Stimulated activated CD4-positive, alpha-beta T cell treated with anti-CD3 and anti-CD28 coated beads, Interleukin-12 subunit alpha, Interleukin-12 subunit beta, amount 100 ng/mL, for 48 hours (primary cell): ENCODE measurements around the gene LRRC43.

ENCODE experiments used
- DNase-seq, 3 donors: peaks; one replicate each; pipeline ENCODE4 v3.0.0-alpha.2; 2020; ENCODE audit warnings: low read depth in 2 of 3, low spot score in 1 of 3

Gene LRRC43, protein sequence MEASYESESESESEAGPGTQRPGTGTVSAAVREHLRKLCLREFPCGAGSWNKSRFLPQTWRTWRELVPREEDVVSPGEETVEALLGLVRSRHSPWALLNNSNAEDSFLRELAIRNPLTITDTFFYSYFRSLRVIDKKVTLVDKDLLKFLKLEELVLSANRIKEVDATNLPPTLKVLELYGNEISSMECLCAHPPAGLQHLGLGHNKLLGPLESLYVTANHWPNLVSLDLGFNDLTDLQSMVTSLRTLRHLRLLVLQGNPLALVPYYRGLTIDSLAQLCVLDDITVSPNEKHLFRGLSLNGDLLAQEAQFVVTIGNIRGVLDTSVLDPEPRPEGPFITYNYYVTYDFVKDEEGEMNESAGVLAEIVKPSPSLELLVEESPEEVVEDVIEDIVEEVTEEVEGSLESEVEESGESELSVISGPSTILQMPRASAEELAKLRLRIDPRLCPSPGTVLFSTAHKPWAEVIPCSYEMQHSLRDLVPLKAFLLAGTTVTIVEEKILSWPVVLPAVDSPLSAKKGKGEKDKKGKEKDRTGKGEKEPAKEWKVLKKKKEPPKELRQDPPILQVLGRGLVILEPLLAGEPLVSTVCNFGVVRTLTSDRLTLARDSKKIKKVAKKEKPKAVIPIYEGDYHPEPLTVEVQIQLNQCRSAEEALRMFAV

GRCh38 chr12:122182887-122183587 lies at the start of gene LRRC43:
Gene LRRC43, plus strand, starts transcription at chr12:122183123. Its CDS starts 22 bp downstream, at chr12:122183145.
- DNase-seq = no peak

- no peak for DNase-seq
Measured at GRCh38 chr12:122133192-122133950, 49.6 kb upstream of the LRRC43 start.

GRCh38 chr12:122135437-122136031 lies 47.4 kb upstream of the LRRC43 start:
- DNase-seq = no peak

DNA sequence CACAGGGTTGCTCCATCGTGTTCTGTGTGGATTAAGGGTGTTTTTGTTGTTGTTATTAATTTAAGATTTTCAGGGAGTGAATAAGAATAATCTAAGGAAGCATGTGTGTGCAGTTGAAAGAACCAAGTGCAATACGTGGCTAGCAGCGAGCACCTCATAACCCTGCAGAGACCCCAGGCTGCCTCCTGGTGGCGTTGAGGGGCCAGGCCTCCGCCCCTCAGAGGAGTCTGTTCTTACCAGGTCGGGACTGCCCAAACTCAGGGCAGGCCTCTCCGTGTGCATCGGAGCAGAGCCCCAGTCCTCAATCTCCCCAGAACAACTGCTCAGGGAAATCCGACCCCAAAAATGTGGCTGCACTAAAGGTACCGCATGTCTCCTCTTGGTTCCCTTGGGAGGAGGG lies 45.7 kb upstream of the LRRC43 start:
- no peak for DNase-seq

DNA sequence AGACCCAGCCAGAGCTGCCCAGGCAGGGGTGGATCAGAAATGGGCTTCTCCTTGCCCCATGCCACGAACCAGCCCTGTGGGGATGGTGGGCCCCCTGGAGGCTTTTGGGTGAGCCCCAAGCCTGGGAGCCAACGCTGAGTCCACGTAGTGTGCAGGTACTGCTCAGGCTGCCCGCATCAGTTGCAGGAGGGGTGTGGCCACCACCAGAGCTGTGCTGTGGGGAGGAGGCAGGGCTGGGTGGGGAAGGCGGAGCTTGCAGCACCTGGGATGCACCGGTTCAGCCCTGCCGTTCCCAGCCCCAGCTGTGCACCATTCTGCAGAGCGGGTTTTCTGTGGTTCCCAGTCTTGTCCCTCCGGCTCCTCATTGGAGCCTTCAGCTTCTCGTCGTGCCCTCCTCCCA lies 45.2 kb upstream of the LRRC43 start:
- no peak for DNase-seq

DNA sequence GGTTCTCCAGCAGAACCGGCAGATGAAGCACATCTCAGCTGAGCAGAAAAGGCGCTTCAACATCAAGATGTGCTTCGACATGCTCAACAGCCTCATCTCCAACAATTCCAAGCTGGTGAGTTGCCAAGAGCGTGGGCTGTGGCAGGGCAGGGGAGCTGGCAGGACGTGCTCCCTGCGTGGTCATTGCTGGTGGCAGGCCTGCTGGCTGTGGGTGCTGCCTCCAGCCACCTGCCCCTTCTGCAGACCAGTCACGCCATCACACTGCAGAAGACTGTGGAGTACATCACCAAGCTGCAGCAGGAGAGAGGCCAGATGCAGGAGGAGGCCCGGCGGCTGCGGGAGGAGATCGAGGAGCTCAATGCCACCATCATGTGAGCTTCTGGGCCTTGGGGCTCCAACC lies 44.7 kb upstream of the LRRC43 start:
- DNase-seq = no peak

GRCh38 chr12:122138616-122139015 lies 44.3 kb upstream of the LRRC43 start:
- no peak for DNase-seq

GRCh38 chr12:122139266-122139665 lies 43.7 kb upstream of the LRRC43 start:
- DNase-seq = no peak

GRCh38 chr12:122139941-122140340 lies 43.0 kb upstream of the LRRC43 start:
- DNase-seq = no peak

GRCh38 chr12:122140467-122141257 lies 42.3 kb upstream of the LRRC43 start:
- no peak for DNase-seq

- no peak for DNase-seq
Measured at GRCh38 chr12:122141911-122142725, 40.8 kb upstream of the LRRC43 start.

- DNase-seq = no peak
Measured at GRCh38 chr12:122142857-122143256, 40.1 kb upstream of the LRRC43 start.

- no peak for DNase-seq
Measured at GRCh38 chr12:122144885-122145284, 38.0 kb upstream of the LRRC43 start.

GRCh38 chr12:122145505-122146330 lies 37.2 kb upstream of the LRRC43 start:
- DNase-seq = no peak

DNA sequence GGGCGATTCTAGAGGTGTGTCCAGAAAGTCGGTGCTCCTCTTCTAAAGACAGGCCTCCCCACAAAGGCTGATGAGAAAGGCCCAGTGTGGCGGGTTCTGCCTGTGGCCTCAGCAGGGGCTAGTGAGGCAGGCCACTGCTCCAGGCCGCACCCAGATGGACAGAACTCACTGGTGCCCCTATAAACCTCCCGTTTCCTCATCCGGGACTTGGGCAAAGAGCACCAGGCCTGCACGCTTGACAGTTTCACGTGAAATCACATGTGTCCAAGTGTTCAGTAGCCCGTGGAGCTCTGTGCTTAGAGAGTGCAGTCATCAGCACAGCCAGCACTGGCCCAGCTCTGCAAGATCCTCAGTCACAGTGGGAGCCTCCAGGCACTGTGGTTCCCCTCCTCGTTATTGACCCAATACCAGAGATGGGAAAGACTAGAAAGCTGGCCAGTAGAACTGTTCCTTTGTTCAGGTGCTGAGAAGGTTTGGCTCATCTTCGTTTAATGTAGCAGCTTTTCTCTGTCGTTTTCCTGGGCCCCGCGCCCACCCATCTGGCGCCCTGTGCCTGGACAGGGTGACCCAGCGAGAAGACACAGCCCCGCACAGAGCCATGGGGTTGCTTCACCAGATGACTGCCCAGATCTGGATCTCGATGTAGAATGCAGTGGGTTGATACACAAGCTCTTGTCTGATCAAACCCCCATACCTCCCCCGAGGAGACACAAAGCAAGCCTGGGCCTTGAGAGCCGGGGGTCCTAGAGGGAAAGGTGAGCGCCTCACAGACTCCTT lies 35.2 kb upstream of the LRRC43 start:
- DNase-seq = no peak

DNA sequence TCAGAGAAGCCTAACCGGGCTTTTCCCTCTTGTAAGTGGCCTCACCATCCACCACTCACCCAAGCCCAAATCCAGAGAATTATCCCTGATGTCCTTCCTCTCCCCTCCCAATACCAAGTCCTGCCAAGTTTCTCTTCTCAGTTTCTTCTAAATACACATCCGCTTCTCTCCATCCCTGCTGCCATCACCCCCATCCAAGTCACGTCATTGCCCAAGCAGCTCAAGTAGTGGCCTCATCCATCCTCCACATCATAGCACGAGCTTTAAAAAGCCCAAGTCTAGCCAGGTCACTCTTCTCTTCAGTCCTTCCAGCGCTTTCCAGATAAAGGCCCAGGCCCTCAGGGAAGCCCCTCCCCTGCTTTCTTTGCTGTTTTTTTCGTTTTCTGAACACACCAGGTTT lies 34.3 kb upstream of the LRRC43 start:
- no peak for DNase-seq

DNA sequence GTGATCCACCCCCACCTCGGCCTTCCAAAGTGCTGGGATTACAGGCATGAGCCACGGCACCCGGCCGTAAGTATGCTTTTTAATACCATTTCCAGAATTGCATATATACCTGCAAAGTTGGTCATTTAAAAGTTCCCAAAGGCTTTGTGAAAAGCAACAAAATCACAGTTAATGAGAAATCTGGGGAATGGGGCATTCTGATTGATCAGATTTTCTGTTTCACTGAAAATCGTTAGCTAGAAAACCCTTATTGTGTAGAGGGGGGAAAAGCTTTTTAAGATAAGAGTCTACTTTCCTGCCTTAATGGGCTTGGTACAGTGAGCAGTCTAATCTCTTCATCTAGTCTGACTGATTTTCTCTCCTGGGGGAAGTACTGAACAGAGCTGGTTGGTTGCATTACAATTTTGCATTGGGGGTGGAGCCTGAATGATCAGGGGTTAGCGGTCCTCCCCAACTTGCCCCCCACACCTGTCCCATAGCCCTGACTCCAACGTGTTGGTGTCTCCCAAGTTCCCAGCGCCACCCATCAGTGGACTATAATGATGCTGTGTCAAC lies 32.7 kb upstream of the LRRC43 start:
- no peak for DNase-seq
